ENCODE measurements around the gene LRRC46. TPM values are rescaled to one million over a fixed set of nuclear protein-coding genes. Genes with fewer than 3 reads are reported as not detected.

Gene LRRC46
- total and polyA plus RNA-seq, 2 of the 13 experiments (the other 11 are each of a cell fraction or from before 2014, with no cell fraction given), result 0.09 TPM

DNA sequence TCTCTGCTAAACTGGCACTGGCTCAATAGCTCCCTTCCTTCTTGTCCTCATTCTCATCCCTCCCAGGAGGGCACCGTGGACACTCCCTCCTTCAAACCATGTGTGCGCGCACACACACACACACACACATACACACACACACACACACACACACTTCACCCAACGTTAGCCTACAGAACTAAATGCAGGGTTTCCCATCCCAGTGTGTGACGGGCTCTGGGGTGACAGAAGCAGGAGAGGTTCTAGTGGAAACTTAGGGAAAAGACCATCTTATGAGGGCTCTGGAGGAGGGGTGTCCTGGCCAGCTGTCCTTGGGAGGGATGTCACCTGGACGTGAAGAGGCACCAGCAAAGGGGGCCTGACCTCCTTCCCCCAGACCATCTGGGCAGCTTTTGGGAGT lies 29.6 kb upstream of the LRRC46 start:
- FAIRE-seq (no peak), DNase-seq (ENCODE audit: low spot score) (no peak), ATAC-seq (no peak)
- Histone ChIP-seq H3K9me3 (ENCODE audit: low read length) (no peaks in the 10 kb centered on the region), H3K79me2 (ENCODE audit: insufficient read depth, low read length) (no peaks in the 10 kb centered on the region), H4K20me1 (ENCODE audit: insufficient read depth, low read length) (peaks cover 4% of the 10 kb centered on the region; the same call in 1 of the 2 replicates), H3K9ac (ENCODE audit: insufficient read depth, low read depth, low read length) (no peak overlapping the region), H3K4me3 (replicated peaks in 1 of 3; ENCODE audit: insufficient read depth in 1 of 3, low read depth in 2 of 3, low read length in 3 of 3) (no peak overlapping the region), H3K36me3 (replicated peaks in 1 of 2; ENCODE audit: control insufficient read depth in 1 of 2, insufficient read depth in 2 of 2, low read length in 2 of 2) (no peaks in the 10 kb centered on the region), H3K4me2 (ENCODE audit: low read depth, low read length) (no peak overlapping the region), H3K27me3 (ENCODE audit: control insufficient read depth in 1 of 2, insufficient read depth in 2 of 2, low read length in 2 of 2) (peaks cover 4 to 16% of the 10 kb centered on the region in 2 experiments; a peak in 3 of 5 replicates), H2AFZ (ENCODE audit: low read length) (no peak overlapping the region), H3K27ac (ENCODE audit: extremely low read length, insufficient read depth, low read length) (no peak overlapping the region), H3K4me1 (ENCODE audit: insufficient read depth, low read length) (no peaks in the 10 kb centered on the region)
- BruUV-seq (replicated peaks), result no TSS peak
- intact Hi-C loops (cut with micrococcal nuclease; ENCODE audit: unreplicated experiment) (loop anchor here (1.0 kb wide), 1 partner anchor 26 kb away; no protein-coding TSS in a partner anchor), in situ Hi-C loops (cut with HindIII; ENCODE audit: extremely low pct_ligation_motif_present, low pct_unique_long_range_greater_than_20kb) (no loop called here)
- CTCF ChIA-PET (ENCODE audit: low intra/inter-chr PET ratio, low total read pairs), result interaction anchor here (1.3 to 2.2 kb wide), 2 partner anchors 25 to 137 kb away, joined by 4 to 15 read pairs; no protein-coding TSS in a partner anchor
- TF ChIP-seq HNF4G (IDR thresholded peaks at IDR 0.05; ENCODE audit: borderline replicate concordance, low read depth, low read length) (no peak), HNF4G (CRISPR knock-in tag; IDR thresholded peaks at IDR 0.05; ENCODE audit: borderline replicate concordance, low read depth) (no peak), TCF12 (IDR thresholded peaks at IDR 0.05) (no peak), TCF12 (CRISPR knock-in tag; IDR thresholded peaks at IDR 0.05) (no peak), KDM2A (CRISPR knock-in tag; IDR thresholded peaks at IDR 0.05; ENCODE audit: borderline replicate concordance, low read depth) (no peak)
- POLR2A ChIA-PET, result no interaction called here
- WGBS (ENCODE audit: low lambda C conversion rate), result 19% methylated on average over 6 of the region's 6 CpGs

DNA sequence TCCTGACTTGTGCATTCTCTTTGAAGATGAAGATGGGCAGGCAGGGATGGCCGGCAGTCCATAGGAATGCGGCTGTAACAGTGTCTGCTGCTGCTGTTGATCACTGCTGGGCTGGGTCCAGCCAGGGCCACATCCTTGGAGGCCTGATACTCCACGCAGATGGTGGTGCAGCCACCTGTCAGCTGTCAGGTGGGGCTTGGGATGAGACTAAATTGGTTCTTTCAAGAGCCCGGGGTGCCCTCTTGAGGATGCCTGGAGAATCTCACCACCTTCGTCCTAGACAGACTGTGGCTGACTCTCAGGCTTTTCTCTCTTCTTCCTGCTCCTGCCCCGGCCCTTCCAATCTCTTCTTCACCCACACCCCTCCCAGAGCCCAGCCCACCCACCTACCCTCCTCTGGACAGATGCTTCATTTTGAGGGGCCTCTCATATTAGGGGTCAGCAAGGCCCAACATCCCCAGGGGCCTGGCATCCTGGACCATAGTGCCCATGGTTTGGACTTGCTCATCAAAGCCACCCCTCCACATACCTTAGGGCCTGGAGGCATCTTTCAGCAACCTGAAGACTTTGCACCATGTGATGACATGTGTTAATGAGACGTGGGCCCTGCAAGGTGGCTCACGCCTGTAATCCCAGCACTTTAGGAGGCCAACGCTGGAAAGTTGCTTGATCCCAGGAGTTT lies 29.0 kb upstream of the LRRC46 start:
- Histone ChIP-seq H3K36me3 (replicated peaks in 1 of 2; ENCODE audit: control insufficient read depth in 1 of 2, insufficient read depth in 2 of 2, low read length in 2 of 2) (no peaks in the 10 kb centered on the region; a peak in 1 of 5 replicates), H3K4me1 (ENCODE audit: insufficient read depth, low read length) (no peaks in the 10 kb centered on the region), H2AFZ (ENCODE audit: low read length) (no peak overlapping the region), H3K9me3 (ENCODE audit: low read length) (no peaks in the 10 kb centered on the region), H3K27ac (ENCODE audit: extremely low read length, insufficient read depth, low read length) (no peak overlapping the region), H3K4me2 (ENCODE audit: low read depth, low read length) (no peak overlapping the region), H3K79me2 (ENCODE audit: insufficient read depth, low read length) (no peaks in the 10 kb centered on the region), H3K4me3 (replicated peaks in 1 of 3; ENCODE audit: insufficient read depth in 1 of 3, low read depth in 2 of 3, low read length in 3 of 3) (no peak overlapping the region), H3K27me3 (ENCODE audit: control insufficient read depth in 1 of 2, insufficient read depth in 2 of 2, low read length in 2 of 2) (peaks cover 4 to 16% of the 10 kb centered on the region in 2 experiments; a peak in 3 of 5 replicates), H4K20me1 (ENCODE audit: insufficient read depth, low read length) (peaks cover 4% of the 10 kb centered on the region; the same call in 1 of the 2 replicates), H3K9ac (ENCODE audit: insufficient read depth, low read depth, low read length) (no peak overlapping the region)
- ChIA-PET CTCF (ENCODE audit: low intra/inter-chr PET ratio, low total read pairs) (interaction anchor here (1.3 to 2.2 kb wide), 2 partner anchors 26 to 138 kb away, joined by 4 to 15 read pairs; no protein-coding TSS in a partner anchor), POLR2A (no interaction called here)
- no TSS peak for BruUV-seq (replicated peaks)
- WGBS (ENCODE audit: low lambda C conversion rate), result 7% methylated on average over 7 of the region's 9 CpGs
- peak; percentile 85 for FAIRE-seq
- DNase-seq (ENCODE audit: low spot score), result peak; percentile 67
- in situ Hi-C loops (cut with HindIII; ENCODE audit: extremely low pct_ligation_motif_present, low pct_unique_long_range_greater_than_20kb), result no loop called here
- peak; percentile 93 for ATAC-seq
- intact Hi-C loops (cut with micrococcal nuclease; ENCODE audit: unreplicated experiment), result loop anchor here (1.0 kb wide), 1 partner anchor 26 kb away; no protein-coding TSS in a partner anchor
- TF ChIP-seq, protein P1, sequence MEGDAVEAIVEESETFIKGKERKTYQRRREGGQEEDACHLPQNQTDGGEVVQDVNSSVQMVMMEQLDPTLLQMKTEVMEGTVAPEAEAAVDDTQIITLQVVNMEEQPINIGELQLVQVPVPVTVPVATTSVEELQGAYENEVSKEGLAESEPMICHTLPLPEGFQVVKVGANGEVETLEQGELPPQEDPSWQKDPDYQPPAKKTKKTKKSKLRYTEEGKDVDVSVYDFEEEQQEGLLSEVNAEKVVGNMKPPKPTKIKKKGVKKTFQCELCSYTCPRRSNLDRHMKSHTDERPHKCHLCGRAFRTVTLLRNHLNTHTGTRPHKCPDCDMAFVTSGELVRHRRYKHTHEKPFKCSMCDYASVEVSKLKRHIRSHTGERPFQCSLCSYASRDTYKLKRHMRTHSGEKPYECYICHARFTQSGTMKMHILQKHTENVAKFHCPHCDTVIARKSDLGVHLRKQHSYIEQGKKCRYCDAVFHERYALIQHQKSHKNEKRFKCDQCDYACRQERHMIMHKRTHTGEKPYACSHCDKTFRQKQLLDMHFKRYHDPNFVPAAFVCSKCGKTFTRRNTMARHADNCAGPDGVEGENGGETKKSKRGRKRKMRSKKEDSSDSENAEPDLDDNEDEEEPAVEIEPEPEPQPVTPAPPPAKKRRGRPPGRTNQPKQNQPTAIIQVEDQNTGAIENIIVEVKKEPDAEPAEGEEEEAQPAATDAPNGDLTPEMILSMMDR (CRISPR knock-in tag; IDR thresholded peaks at IDR 0.05), result peak; percentile 80
- TF ChIP-seq ZNF761 (CRISPR knock-in tag; conservative IDR thresholded peaks at IDR 0.05), result no peak
- no peak for TF ChIP-seq ZNF567 (CRISPR knock-in tag; IDR thresholded peaks at IDR 0.05; ENCODE audit: borderline replicate concordance)
- TF ChIP-seq ZSCAN29 (CRISPR knock-in tag; conservative IDR thresholded peaks at IDR 0.05), result no peak
- peak; percentile 77 for TF ChIP-seq RAD21 (CRISPR knock-in tag; IDR thresholded peaks at IDR 0.05)
- TF ChIP-seq HNRNPUL1 (IDR thresholded peaks at IDR 0.05; ENCODE audit: low read depth, low read length), result no peak
- TF ChIP-seq, protein P2, sequence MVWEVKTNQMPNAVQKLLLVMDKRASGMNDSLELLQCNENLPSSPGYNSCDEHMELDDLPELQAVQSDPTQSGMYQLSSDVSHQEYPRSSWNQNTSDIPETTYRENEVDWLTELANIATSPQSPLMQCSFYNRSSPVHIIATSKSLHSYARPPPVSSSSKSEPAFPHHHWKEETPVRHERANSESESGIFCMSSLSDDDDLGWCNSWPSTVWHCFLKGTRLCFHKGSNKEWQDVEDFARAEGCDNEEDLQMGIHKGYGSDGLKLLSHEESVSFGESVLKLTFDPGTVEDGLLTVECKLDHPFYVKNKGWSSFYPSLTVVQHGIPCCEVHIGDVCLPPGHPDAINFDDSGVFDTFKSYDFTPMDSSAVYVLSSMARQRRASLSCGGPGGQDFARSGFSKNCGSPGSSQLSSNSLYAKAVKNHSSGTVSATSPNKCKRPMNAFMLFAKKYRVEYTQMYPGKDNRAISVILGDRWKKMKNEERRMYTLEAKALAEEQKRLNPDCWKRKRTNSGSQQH (CRISPR knock-in tag; IDR thresholded peaks at IDR 0.05; ENCODE audit: low read depth), result no peak

Measured in HepG2 (cell line).